Activated T-cell treated with anti-CD3 and anti-CD28 coated beads for 48 hours (primary cell): Measurements from ENCODE around the gene NUTM1.

ENCODE experiments used
- DNase-seq: peaks from one replicate; pipeline ENCODE4 v3.0.0-alpha.2; 2020; ENCODE audit warnings: low read depth

The NUTM1 gene, protein sequence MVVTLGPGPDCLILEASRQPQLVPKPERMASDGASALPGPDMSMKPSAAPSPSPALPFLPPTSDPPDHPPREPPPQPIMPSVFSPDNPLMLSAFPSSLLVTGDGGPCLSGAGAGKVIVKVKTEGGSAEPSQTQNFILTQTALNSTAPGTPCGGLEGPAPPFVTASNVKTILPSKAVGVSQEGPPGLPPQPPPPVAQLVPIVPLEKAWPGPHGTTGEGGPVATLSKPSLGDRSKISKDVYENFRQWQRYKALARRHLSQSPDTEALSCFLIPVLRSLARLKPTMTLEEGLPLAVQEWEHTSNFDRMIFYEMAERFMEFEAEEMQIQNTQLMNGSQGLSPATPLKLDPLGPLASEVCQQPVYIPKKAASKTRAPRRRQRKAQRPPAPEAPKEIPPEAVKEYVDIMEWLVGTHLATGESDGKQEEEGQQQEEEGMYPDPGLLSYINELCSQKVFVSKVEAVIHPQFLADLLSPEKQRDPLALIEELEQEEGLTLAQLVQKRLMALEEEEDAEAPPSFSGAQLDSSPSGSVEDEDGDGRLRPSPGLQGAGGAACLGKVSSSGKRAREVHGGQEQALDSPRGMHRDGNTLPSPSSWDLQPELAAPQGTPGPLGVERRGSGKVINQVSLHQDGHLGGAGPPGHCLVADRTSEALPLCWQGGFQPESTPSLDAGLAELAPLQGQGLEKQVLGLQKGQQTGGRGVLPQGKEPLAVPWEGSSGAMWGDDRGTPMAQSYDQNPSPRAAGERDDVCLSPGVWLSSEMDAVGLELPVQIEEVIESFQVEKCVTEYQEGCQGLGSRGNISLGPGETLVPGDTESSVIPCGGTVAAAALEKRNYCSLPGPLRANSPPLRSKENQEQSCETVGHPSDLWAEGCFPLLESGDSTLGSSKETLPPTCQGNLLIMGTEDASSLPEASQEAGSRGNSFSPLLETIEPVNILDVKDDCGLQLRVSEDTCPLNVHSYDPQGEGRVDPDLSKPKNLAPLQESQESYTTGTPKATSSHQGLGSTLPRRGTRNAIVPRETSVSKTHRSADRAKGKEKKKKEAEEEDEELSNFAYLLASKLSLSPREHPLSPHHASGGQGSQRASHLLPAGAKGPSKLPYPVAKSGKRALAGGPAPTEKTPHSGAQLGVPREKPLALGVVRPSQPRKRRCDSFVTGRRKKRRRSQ

DNA sequence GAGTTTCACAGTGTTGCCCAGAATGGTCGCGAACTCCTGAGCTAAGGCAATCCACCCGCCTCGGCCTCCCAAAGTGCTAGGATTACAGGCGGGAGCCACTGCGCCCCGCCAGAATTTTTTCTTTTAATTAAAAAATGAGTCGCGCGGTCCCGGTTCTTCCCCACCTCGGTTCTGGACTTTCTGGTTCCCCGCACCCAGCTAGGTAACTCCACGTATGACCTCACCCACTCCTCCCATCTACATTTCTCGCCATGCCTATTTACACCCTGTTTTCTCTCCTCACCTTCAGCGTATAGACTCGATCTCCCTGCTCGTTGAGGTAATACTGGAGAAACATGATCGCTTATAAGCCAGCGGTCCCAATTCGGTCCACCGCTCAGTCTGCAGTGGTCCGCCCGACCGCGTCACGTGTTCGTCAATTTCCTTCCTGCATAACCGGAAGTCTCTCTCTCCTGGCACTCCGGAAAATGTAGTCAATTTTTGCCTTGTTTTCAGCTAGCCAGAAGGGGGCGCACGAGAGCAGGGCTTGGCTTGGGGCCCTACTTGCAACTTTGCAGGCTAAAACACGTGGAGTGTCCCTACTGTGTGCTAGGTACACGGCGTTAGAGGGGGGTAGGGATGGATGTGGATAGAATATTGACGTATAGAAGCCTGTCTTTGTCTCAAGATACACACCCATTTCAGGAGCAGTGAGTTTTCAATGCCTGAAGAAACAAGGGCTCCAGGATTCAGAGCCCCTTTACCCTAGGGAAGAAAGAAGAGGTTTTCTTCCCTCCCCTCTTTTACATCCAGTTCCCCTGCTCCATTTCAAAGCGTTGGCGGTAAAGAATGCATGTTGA, at the start of gene NUTM1, which contains the start of gene NOP10:
Gene NUTM1, plus strand, starts transcription at position 579 of the 839 bp plus-strand sequence. CDS start 382 bp downstream, outside the sequence.
Gene NOP10, minus strand, starts transcription at position 400 of the 839 bp plus-strand sequence. Its CDS starts 63 bp downstream, at position 337.
- DNase-seq = peak; percentile 93

DNA sequence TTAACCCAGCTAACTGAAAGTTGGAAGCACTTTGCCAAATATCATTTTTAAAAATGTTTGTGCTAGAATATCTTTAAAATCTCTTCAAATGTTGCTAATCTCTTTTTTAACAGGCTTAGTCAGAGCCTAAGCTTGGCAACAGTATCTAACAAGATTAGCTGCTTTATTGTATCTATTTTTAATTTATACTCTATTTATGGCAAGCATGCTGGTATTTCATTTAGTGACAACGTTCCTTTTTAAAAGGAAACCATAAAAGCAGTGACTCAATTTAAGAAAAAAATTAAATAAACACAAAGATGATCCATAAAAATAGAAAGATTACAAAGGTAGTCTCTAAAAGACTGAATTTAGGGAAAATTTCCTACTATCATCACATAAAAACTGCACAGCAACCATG, 46.1 kb upstream of the NUTM1 start:
- no peak for DNase-seq

DNA sequence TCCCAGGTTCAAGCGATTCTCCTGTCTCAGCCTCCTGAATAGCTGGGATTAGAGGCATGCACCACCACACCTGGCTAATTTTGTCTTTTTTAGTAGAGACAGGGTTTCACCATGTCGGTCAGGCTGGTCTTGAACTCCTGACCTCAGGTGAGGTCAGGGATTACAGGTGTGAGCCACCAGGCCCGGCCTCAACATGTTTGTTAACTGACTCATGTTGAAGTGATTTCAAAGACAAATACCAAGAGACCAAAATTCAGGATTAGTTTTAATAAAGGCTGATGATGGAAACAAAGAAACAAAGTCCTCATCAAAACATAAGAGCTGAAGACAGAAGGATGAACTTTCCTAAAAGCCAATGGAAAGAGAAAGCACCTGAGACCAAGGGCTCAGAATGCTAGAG, 42.1 kb upstream of the NUTM1 start:
- no peak for DNase-seq

DNA sequence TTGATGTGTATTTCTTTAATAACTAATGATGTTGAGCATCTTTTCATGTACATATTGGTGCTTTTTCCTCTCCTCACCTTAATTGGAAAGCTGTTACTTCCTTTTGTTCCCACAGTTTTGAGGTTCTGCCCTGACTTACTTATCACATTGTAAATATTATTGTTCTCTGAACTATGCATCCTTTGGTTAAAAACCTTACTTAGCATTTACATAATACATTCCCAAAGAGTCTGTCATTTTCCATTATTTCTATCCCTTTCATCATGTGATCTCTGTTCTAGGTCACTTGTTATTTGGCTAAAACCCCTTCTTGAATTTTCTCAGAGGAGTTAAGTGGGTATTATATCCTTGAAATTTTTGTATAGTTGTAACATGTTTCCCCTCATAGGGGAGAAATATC, 38.5 kb upstream of the NUTM1 start:
- no peak for DNase-seq

DNA sequence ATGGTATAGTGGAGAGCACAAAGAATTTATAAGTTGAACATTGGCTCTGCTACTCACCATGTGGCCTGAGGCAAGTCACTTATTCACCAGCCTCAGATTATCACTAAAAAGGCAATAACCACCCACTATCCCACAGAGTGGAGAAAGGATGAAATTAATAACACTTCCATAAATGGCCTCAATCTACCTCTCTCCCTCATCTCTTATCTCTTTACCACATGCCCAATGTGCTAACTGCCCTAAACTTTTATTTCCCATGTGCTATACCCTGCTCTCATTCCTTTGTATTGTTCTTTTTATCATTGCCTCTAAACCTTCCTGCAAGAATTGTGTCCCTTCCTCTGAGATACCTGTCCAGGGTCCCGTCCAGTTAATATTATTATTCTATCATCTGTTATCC, 31.6 kb upstream of the NUTM1 start:
- DNase-seq = no peak

DNA sequence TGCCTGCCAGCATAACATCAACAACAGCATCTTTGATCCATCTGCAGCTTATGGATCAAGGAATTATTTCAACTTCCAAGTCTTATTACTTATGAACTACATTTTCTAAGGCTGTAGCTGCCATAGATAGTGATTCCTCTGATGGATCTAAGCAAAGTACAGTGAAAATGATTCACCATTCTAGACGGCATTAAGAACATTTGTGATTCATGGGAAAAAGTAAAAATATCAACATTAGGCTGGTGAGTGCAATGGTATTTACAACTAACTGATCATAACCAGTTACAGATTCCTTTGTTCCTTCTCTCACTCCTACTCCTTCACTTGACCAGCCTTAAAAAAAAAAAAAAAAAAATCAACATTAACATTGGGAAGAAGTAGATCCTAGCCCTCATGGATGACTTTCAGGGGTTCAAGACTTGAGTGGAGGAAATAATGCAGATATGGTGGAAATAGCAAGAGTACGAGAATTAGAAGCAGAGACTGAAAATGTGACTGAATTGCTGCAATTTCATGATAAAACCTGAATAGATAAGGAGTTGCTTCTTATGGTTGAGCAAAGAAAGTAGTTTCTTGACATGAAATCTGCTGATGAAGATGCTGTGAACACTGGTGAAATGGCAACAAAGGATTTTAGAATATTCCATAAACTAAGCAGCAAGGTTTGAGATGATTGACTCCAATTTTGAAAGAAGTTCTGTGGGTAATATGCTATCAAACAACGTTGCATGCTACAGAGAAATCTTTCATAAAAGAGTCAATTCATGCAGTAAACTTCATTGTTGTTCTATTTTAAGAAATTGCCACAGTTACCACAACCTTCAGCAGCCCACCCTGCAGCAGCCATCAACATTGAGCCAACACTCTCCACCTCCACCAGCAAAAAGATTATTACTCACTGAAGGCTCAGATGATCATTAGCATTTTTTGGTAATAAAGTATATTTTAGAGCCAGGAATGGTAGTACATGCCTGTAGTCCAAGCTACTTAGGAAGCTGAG, 28.3 kb upstream of the NUTM1 start:
- DNase-seq = no peak

DNA sequence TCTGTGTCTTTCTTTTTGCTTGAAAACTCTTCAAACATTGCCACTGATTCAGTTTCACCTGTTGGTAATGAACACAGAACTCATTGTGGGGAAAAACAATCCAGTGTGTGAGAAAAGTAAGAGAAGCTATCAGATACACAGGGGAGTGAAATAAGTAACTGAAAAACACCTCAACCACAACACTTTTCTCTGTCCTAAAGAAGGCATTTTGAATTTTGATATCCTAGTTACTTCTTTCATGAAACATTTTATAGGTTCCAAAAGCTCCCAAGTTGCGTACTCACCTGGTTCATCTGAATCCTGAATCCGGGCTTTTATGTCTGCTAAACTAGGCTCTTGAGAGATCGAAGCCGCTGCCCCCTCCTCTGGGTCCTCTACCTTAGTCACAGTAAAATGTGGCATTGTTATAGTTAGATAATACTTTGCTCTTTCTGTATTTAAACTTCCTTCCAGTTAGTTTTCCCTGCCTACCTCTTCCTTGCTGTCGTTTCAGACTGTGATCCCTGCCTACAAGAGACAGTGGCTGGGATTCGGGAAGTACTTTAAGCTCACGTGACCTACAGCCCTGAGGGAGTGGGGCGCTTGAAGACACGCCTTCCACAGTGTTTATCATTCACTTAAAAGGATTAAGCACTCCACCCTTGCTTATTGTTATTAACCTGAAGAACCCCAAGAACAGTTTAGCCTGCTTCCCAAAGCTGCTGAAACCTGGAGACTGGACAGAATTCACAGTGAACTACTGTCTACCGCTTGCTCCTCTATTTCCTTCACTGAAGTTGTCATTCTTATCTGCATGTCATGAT, 24.6 kb upstream of the NUTM1 start:
- no peak for DNase-seq

DNA sequence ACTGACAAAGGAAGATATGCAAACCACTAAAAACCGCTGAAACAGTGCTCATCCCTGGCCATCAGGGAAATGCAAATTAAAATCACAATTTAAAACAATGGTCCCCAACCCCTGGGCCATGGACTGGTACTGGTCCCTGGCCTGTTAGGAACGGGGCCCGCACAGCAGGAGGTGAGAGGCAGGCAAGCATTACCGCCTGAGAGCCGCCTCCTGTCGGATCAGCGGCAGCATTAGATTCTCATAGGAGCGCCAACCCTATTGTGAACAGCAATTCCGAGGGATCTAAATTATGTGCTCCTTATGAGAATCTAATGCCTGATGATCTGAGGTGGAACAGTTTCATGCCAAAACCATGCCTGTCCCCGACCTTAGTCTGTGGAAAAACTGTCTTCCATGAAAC, 19.9 kb upstream of the NUTM1 start:
- no peak for DNase-seq

DNA sequence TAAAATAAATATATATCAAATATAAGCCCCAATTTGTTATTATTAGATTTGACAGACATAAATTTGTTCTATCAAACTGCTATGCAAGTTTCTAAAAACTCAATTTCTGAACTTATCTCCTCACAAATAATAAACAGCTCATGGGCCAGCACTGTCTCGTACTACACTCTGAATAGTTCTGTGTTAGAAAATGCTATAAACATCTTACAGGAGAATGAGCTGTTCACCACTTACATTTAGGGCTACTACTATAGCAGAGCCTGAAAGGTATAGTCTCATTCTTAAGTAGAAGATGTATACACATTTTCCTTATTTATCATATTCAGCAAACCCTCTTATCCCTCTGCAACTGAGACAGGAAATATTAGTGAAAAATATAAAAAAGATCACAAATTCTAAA, 18.2 kb upstream of the NUTM1 start:
- no peak for DNase-seq

DNA sequence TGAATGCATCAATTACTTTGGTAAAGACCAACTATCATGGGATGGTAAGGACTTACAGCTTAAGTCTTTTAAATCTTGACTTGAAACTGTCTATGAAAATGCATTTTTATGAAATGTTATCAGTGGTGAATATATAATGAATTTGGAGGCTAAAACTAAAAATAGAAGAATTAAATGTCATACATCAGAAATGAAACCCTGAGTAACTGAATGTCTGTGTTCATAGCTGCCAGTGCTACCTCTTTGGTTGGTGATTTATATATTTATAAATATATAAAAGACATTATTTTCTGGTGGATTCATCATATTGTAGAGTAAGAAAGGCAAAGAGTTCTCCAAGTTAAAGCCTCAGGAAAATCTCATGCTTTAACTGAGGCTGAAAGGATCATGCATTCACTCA, 17.7 kb upstream of the NUTM1 start:
- no peak for DNase-seq

DNA sequence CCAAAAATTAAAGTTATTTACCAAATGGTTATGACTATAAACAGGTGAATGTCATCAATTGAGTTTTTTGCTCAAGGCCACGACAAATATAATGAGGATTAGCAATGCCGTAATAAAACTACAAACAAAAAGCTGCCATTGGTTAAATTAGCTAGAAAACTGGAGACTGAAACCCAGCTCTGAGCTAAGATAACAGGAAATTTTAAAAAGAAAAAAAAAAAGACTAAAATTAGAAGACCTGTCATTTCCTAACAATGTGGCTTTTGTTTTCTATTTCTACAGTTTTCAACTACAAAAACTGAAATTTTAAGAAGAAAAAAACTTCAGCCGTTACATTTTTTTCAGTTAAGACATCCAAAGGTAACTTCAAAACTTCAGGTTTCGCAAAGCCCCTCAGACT, 15.2 kb upstream of the NUTM1 start:
- no peak for DNase-seq

DNA sequence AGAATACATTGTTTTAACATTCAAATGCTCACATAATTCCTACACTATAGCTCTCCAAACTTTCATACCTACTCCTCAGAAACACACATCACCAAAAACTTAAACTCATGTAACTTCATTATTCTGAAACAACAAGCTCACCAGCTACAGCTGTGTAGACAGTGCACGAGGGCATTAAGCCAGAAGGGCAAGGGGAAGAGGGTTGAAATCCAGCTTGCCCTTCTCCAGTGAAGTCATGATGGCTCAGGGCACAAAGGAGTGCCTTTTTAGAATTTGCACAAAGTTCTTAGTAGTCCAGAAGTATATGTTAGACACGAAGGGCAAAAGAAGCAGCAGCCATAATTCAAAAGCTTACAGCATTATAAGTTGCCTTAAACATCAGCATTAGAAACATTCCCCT, 14.1 kb upstream of the NUTM1 start:
- DNase-seq = no peak

DNA sequence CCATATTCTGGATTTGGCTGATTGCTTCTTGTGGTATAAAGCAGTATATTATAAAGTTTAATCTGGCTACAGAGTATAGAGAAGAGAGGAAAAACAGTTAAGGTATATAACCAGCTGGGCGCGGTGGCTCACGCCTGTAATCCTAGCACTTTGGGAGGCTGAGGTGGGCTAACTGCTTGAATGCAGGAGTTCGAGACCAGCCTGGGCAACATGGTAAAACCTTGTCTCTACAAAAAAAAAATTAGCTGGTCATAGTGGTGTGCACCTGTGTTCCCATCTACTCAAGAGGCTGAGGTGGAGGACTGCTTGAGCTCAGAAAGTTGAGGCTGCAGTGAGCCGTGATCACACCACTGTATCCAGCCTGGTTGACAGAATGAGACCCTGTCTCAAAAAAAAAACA, 12.8 kb upstream of the NUTM1 start:
- DNase-seq = no peak

DNA sequence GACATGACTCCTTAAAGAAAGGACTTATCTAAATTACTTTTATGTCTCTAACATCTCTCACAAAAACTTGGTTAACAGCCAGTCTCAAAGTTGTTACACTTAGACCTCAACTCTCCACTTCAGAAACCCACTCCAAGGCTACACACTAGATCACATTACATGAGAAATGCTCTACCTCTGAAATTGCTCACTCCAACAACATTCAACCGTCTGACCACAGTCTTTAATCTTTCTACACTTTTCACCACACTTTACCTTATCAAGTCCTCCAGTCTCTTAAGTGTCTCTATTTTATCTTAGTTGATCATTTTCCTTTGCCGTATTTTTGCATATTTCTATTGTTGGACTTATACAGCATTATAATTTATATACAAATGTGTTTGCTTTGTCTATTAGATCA, 11.3 kb upstream of the NUTM1 start:
- DNase-seq = no peak

DNA sequence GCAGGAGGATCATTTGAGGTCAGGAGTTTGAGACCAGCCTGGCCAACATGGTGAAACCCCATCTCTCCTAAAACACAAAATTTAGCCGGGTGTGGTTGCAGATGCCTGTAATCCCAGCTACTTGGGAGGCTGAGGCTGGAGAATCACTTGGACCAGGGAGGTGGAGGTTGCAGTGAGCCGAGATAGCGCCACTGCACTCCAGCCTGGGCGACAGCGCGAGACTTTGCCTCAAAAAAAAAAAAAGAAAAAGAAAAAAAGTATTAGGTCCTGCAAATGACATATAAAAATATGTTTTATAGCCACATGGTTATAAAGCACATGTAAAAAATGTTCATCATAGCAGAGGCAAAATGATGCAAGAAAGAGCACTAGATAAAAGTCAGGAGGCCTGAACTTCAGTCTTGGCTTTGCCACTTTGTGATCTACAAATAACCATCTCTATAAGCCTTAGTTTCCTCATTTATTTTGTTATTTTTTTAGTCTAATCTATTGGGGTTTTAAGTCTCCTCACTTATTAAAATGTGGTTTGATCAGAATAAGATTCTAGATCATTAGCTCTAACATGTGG, 10.5 kb upstream of the NUTM1 start:
- DNase-seq = no peak

DNA sequence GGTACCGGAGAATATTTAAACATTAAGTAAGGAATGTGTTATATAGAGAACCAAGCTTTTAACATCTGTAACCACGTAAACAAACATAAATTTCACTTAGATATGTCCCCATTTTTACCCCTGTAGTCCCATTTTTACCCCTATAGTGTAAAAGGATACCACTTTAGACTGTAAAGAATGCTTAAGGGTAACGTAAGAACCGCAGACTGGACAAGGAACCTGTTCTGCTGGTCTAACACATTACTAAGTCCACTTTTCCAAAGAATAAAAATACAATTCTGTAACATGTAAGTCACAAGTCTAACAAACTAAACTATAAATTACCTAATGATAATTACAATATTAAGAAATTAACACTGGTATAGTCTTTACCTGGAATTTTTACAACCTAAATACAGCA, 8.4 kb upstream of the NUTM1 start:
- no peak for DNase-seq

DNA sequence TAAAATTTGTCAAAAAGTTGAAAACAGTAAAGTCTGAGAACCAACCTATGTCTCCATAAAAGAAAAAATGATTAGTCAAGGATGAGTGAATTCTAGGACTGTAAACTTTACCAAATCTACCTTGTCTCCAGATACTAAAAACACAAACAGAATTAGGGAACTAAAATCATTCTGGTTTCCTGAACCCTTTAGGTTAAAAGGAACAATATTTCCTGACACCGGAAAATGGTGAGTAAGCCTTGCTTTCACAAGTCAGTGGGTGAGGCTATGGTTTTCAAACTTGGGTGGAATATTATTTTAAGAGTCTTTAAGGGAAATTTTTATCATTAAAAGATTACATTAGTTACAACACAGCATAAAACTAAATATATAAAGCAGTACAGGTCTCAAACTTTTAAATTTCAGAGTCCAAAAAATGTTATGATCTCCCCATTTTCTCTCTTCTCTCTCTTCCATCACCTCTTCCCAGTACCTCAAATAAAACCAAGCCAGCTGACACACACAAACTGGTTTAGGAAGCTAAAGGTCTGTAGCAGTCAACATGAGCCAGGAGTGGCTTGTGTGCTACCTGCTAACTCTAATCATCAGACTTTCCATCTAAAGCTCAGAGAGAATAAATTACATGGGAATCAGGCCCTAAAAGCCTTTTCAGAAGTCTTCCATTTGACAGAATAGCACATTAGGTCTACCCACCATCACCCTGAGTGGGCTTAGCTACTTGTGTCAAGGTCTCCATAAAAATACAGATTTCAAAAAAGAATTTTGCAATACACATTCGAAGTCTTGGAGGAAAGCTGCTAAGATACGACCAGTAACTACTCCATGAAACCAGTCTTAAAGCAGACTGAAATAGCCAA, 7.7 kb upstream of the NUTM1 start:
- DNase-seq = no peak
